H1 (cell line): ENCODE results near the gene ZNF346. TPM values are rescaled to one million over a fixed set of nuclear protein-coding genes. Genes with fewer than 3 reads are reported as not detected.
"Not testable (repeated sequence)": the region's sequence is repeated elsewhere in the genome, so short reads cannot be mapped to it uniquely, and the experiment has no call there.

Experiments used
- CTCF ChIA-PET: fragments of 300-600 bp; sonication (Branson Sonifier 250); formaldehyde crosslinking; loops from one replicate; lab custom pipeline; 2021; ENCODE audit not compliant: partially characterized antibody; lab: Charles Lee
- POLR2A ChIA-PET: fragments of 300-600 bp; sonication (Branson Sonifier 250); formaldehyde crosslinking; loops from one replicate; lab custom pipeline; 2021; ENCODE audit warnings: inconsistent platforms; ENCODE audit not compliant: partially characterized antibody; lab: Charles Lee
- DNase-seq, 2 experiments: peaks; one replicate each; pipeline versions ENCODE4 v3.0.0 to v3.0.0-alpha.2; 2010 to 2022; ENCODE audit warnings: low spot score in 2 of 2, low read depth in 1 of 2, mixed read lengths in 1 of 2
- FAIRE-seq: peaks from 2 replicates; lab custom pipeline; 2011; peaks lifted over from hg19 to GRCh38; lab: Jason Lieb, UNC
- H2AFZ ChIP-seq: 2 replicates; pipeline ENCODE4 v1.8.1; 2012; ENCODE audit warnings: low read length, inconsistent platforms
- H2AK5ac ChIP-seq: 2 replicates; pipeline ENCODE4 v1.6.1; 2013; ENCODE audit warnings: low read depth, low read length
- H2BK120ac ChIP-seq: replicated peaks from 2 replicates; pipeline ENCODE3; 2013; ENCODE audit warnings: low read depth, low read length, inconsistent platforms
- H2BK12ac ChIP-seq: 2 replicates; pipeline ENCODE4 v1.6.1; 2013; ENCODE audit warnings: low read depth, low read length
- H2BK15ac ChIP-seq: 2 replicates; pipeline ENCODE4 v1.6.1; 2013; ENCODE audit warnings: low read length
- H2BK20ac ChIP-seq: 2 replicates; pipeline ENCODE4 v1.6.1; 2013; ENCODE audit warnings: low read length
- H2BK5ac ChIP-seq: 2 replicates; pipeline ENCODE4 v1.6.1; 2013; ENCODE audit warnings: low read depth, low read length
- H3K14ac ChIP-seq: 2 replicates; pipeline ENCODE4 v1.6.1; 2013; ENCODE audit warnings: inconsistent platforms; ENCODE audit not compliant: insufficient read length
- H3K18ac ChIP-seq: 2 replicates; pipeline ENCODE4 v1.6.1; 2013; ENCODE audit warnings: low read length; ENCODE audit errors: extremely low read depth
- H3K23ac ChIP-seq: 2 replicates; pipeline ENCODE4 v1.6.1; 2013; ENCODE audit warnings: inconsistent platforms; ENCODE audit not compliant: insufficient read length
- H3K23me2 ChIP-seq: 2 replicates; pipeline ENCODE4 v1.6.1; 2013; ENCODE audit warnings: low read depth, low read length
- H3K27ac ChIP-seq: 2 replicates; pipeline ENCODE4 v1.6.1; 2011; ENCODE audit warnings: low read depth, low read length, inconsistent platforms
- H3K27me3 ChIP-seq, 4 experiments: replicated peaks in 1 of 4; 1 replicate in 1 of 4; 2 replicates in 3 of 4; pipeline versions ENCODE4 v1.6.1 to v1.8.1; 2011 to 2013; ENCODE audit warnings: low read length in 3 of 4, mild to moderate bottlenecking in 3 of 4, inconsistent platforms in 2 of 4, mixed read lengths in 2 of 4, moderate library complexity in 1 of 4; ENCODE audit not compliant: control insufficient read depth in 3 of 4, insufficient read depth in 3 of 4; ENCODE audit errors: extremely low read depth in 1 of 4
- H3K36me3 ChIP-seq, 4 experiments: 2 replicates each; pipeline versions ENCODE4 v1.6.1 to v1.8.1; 2011 to 2013; ENCODE audit warnings: mild to moderate bottlenecking in 4 of 4, low read length in 3 of 4, moderate library complexity in 2 of 4, control low read depth in 1 of 4, inconsistent platforms in 1 of 4; ENCODE audit not compliant: insufficient read depth in 4 of 4, control insufficient read depth in 2 of 4
- H3K4ac ChIP-seq: replicated peaks from 2 replicates; pipeline ENCODE3; 2013; ENCODE audit warnings: low read length, low read depth, mixed read lengths, inconsistent platforms; ENCODE audit not compliant: insufficient read length
- H3K4me1 ChIP-seq, 4 experiments: replicated peaks in 1 of 4; 1 replicate in 1 of 4; 2 replicates in 3 of 4; pipeline versions ENCODE4 v1.6.1 to v1.8.1; 2011 to 2013; ENCODE audit warnings: low read length in 3 of 4, inconsistent platforms in 2 of 4, mixed read lengths in 1 of 4; ENCODE audit not compliant: insufficient read depth in 4 of 4, control insufficient read depth in 3 of 4
- H3K4me2 ChIP-seq, 2 experiments: 2 replicates each; pipeline versions ENCODE4 v1.6.1 to v1.8.1; 2011 to 2013; ENCODE audit warnings: low read depth in 2 of 2, low read length in 2 of 2, control low read depth in 1 of 2, inconsistent platforms in 1 of 2, mild to moderate bottlenecking in 1 of 2; ENCODE audit not compliant: insufficient read depth in 1 of 2
- H3K4me3 ChIP-seq, 4 experiments: fragments of 200-600, 300-600 bp in 1 of 4; sonication (generic), shearing (Covaris generic), sonication (Bioruptor Twin) in 1 of 4; 2 replicates each; pipeline versions ENCODE4 v1.5.1 to v1.8.1; 2011 to 2016; ENCODE audit warnings: low read length in 4 of 4, low read depth in 3 of 4, control low read depth in 2 of 4, inconsistent platforms in 2 of 4, mild to moderate bottlenecking in 2 of 4, mixed read lengths in 1 of 4, moderate library complexity in 1 of 4; ENCODE audit not compliant: insufficient read depth in 2 of 4; ENCODE audit errors: extremely low read depth in 1 of 4
- H3K56ac ChIP-seq: replicated peaks from 2 replicates; pipeline ENCODE3; 2013; ENCODE audit warnings: low read depth, mild to moderate bottlenecking, mixed read lengths, low read length, inconsistent platforms; ENCODE audit not compliant: insufficient read length
- H3K79me1 ChIP-seq: 2 replicates; pipeline ENCODE4 v1.6.1; 2013; ENCODE audit warnings: low read depth, low read length, control low read depth
- H3K79me2 ChIP-seq, 2 experiments: 2 replicates each; pipeline versions ENCODE4 v1.6.1 to v1.8.1; 2012 to 2013; ENCODE audit warnings: low read length in 2 of 2, mild to moderate bottlenecking in 2 of 2, inconsistent platforms in 1 of 2; ENCODE audit not compliant: insufficient read depth in 2 of 2, control insufficient read depth in 1 of 2
- H3K9ac ChIP-seq, 4 experiments: replicated peaks in 1 of 4; 1 replicate in 1 of 4; 2 replicates in 3 of 4; pipeline versions ENCODE4 v1.6.1 to v1.8.1; 2011 to 2013; ENCODE audit warnings: low read depth in 3 of 4, low read length in 3 of 4, control low read depth in 2 of 4, mild to moderate bottlenecking in 2 of 4, moderate library complexity in 2 of 4, inconsistent platforms in 1 of 4; ENCODE audit errors: extremely low read depth in 1 of 4
- H3K9me3 ChIP-seq, 2 experiments: 2 replicates each; pipeline versions ENCODE4 v1.6.1 to v1.8.1; 2012 to 2013; ENCODE audit warnings: mild to moderate bottlenecking in 2 of 2, moderate library complexity in 2 of 2, control low read depth in 1 of 2, inconsistent platforms in 1 of 2, low read depth in 1 of 2, low read length in 1 of 2, mixed read lengths in 1 of 2; ENCODE audit not compliant: insufficient read depth in 2 of 2
- H4K20me1 ChIP-seq, 2 experiments: replicated peaks in 1 of 2; 2 replicates each; pipeline versions ENCODE3 to v1.8.1; 2011 to 2013; ENCODE audit warnings: inconsistent platforms in 2 of 2, low read length in 2 of 2, mild to moderate bottlenecking in 1 of 2; ENCODE audit not compliant: insufficient read depth in 2 of 2, control insufficient read depth in 1 of 2
- H4K5ac ChIP-seq: 2 replicates; pipeline ENCODE4 v1.6.1; 2013; ENCODE audit warnings: low read length, low read depth, mixed read lengths, inconsistent platforms; ENCODE audit not compliant: insufficient read length
- H4K8ac ChIP-seq: 2 replicates; pipeline ENCODE4 v1.8.0; 2013; ENCODE audit warnings: mild to moderate bottlenecking, moderate library complexity, low read length, inconsistent platforms; ENCODE audit not compliant: insufficient read depth; ENCODE audit errors: extremely low read depth
- H4K91ac ChIP-seq: replicated peaks from 2 replicates; pipeline ENCODE3; 2013; ENCODE audit warnings: low read length, mixed read lengths, inconsistent platforms; ENCODE audit not compliant: insufficient read length
- ASH2L ChIP-seq: fragments of 200-600, 300-600 bp; sonication (generic); IDR thresholded peaks from one replicate; pipeline ENCODE4 v1.7.1; 2017; ENCODE audit warnings: low read length
- HDAC2 ChIP-seq, 2 experiments: fragments of 300-600 bp in 1 of 2; sonication (generic) in 1 of 2; IDR thresholded peaks; 2 replicates each; pipeline ENCODE4 v1.6.1; 2011 to 2012; ENCODE audit warnings: low read depth in 2 of 2, low read length in 2 of 2, mild to moderate bottlenecking in 2 of 2, moderate library complexity in 2 of 2, borderline replicate concordance in 1 of 2, inconsistent platforms in 1 of 2
- MAFK ChIP-seq: IDR thresholded peaks from 2 replicates; pipeline ENCODE4 v1.6.1; 2012; ENCODE audit warnings: low read depth, mild to moderate bottlenecking, improper control_type of control experiment, low read length
- SP4 ChIP-seq: IDR thresholded peaks from 2 replicates; pipeline ENCODE4 v1.6.1; 2012; ENCODE audit warnings: low read length, inconsistent platforms
- WGBS, 2 experiments: shearing (Covaris generic) in 1 of 2; methylation state at CpG; one replicate each; pipeline versions ENCODE4 v1.1.6 to v1.1.7; 2013 to 2015; ENCODE audit warnings: low lambda C conversion rate in 2 of 2, mixed read lengths in 2 of 2, inconsistent platforms in 1 of 2, low coverage in 1 of 2, missing lambda C conversion rate in 1 of 2; ENCODE audit not compliant: insufficient replicate concordance in 2 of 2, insufficient coverage in 1 of 2, insufficient read length in 1 of 2; ENCODE audit errors: extremely low coverage in 1 of 2, missing lambda C conversion rate in 1 of 2; 5-methylcytosine and 5-hydroxymethylcytosine counted together
- polyA plus RNA-seq, 7 experiments: library from polyadenylated mRNA; depleted of rRNA in 3 of 7; stranded (reverse) in 5 of 7; unstranded in 2 of 7; fragments of >200 nt in 5 of 7; fragments of 200-250 nt in 2 of 7; gene quantifications; 1 replicate in 5 of 7; 2 replicates in 1 of 7; 4 replicates in 1 of 7; pipeline versions ENCODE4 v1.2.1 to v1.2.3, GENCODE V29; 2011 to 2013; ENCODE audit warnings: missing spikeins in 2 of 7, mixed read lengths in 2 of 7
- total RNA-seq: library from RNA; stranded (reverse); fragmentation: NEBNext Ultra II Directional; extraction: Animal tissue kit (Norgen Biotek cat#: 25700); gene quantifications from 2 replicates; pipeline ENCODE4 v1.2.1, GENCODE V29; 2021

Gene ZNF346
- total and polyA plus RNA-seq, 2 of the 8 experiments (the other 6 are each of a cell fraction or from before 2014, with no cell fraction given): 19.9 to 20.8 TPM

DNA sequence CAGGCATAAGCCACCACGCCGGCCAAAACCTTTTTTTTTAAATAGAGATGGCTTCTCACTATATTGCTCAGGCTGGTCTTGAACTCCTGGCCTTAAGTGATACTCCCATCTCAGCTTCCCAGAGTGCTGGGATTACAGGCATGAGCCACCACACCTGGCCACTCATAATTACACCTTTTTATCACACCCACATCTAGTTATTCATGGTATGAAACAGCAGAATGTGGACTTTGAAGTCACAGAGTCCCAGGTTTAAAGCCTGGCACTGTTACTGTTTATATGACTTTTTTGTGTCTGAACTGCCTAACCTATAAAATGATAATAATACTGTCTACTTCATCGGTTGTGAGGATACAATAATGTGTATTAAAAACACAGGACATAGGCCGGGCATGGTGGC is 23.1 kb downstream of the ZNF346 start (continued):
- no peak for TF ChIP-seq ASH2L
- TF ChIP-seq SP4: no peak
- no peak for TF ChIP-seq MAFK
- TF ChIP-seq HDAC2 (IDR thresholded peaks at IDR 0.05; ENCODE audit: borderline replicate concordance in 1 of 2, low read depth in 2 of 2, low read length in 2 of 2): no peak

DNA sequence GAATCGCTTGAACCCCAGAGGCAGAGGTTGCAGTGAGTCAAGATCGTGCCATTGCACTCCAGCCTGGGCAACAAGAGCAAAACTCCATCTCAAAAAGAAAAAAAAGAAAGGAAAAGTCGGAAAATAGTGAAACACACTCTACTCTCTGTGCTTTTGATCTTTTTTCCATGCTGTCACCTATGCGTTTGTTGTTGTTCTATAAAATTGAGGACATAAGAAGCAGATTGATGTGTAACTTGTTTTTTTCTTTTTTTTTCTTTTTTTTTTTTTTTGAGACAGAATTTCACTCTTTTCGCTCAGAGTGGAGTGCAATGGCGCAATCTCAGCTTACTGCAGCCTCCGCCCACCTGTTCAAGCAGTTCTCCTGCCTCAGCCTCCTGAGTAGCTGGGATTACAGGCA is 26.0 kb downstream of the ZNF346 start:
- H3K4ac ChIP-seq, H3K56ac ChIP-seq, H4K20me1 ChIP-seq, H3K27me3 ChIP-seq, H2BK5ac ChIP-seq, H2AK5ac ChIP-seq, H2AFZ ChIP-seq, H3K79me2 ChIP-seq, H2BK12ac ChIP-seq, H3K4me2 ChIP-seq, H3K27ac ChIP-seq, H3K79me1 ChIP-seq, CTCF ChIA-PET, DNase-seq, FAIRE-seq, H2BK120ac ChIP-seq, H4K8ac ChIP-seq, H3K4me3 ChIP-seq, H3K14ac ChIP-seq, H3K4me1 ChIP-seq, POLR2A ChIA-PET, H3K23me2 ChIP-seq, H3K18ac ChIP-seq, H3K9ac ChIP-seq, H4K91ac ChIP-seq, H2BK15ac ChIP-seq, H3K23ac ChIP-seq, H2BK20ac ChIP-seq, H3K9me3 ChIP-seq, H4K5ac ChIP-seq: not testable (repeated sequence)
- 97% methylated on average over 5 of the region's 7 CpGs; no CpG with 5 or more reads in 1 of the 2 experiments for whole genome bisulfite sequencing, 2 experiments
- peaks cover 0 to 32% (median 16%) of the 10 kb centered on the region in 4 experiments; a peak in 6 of 8 replicates for H3K36me3 ChIP-seq
